Measurements from ENCODE around the gene RAI14.

DNA sequence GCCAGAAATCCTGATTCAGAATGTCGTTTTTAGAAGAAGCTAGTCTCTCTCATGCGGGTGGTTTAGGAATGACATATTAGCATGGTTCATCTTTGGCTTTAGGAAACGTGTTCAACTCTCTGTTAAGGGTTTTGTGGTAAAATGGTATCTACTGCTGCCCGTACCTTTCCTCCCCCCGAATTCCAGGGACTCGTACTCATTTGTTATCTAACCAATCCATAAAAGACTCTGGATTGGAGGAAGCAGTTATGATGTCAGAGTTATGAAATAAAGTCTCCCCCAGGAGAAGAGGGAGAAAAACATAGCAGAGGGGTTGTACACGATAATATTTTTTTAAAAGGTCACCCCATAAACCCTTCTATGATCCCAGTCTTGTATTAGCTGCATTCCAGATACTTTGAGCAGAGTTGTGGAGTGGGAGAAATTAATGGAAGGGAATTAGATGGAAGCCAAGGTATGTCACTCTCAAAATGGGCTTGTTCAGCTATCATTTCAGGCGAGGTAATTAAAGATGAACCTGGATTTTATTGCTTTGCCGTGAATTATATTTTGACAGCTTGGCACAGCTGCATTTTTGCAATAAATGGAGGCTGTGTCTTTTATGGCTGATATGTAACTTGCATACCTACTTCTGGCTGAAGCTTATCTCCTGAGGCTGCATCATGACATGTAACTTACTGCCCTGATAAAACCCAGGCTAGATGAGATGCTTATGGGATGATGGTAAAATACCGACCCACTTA, 31.3 kb downstream of the RAI14 start:
- no peak for TF ChIP-seq CTCF (IDR thresholded peaks at IDR 0.05)
- TF ChIP-seq POLR2A (IDR thresholded peaks at IDR 0.05), result no peak

All from heart left ventricle (tissue), 13 donors.